Stomach (tissue), 9 donors: Measurements from ENCODE around the gene RYR1. TPM values are rescaled to one million over a fixed set of nuclear protein-coding genes. Genes with fewer than 3 reads are reported as not detected.
"Not testable (repeated sequence)": the region's sequence is repeated elsewhere in the genome, so short reads cannot be mapped to it uniquely, and the experiment has no call there.

Source experiments
- DNase-seq, 2 donors: peaks; one replicate each; pipeline versions ENCODE4 v3.0.0 to v3.0.0-alpha.2; 2013 to 2019
- H3K27ac ChIP-seq, 5 donors: fragments of 200-600 bp in 4 of 5; sonication (generic) in 4 of 5; one replicate each; pipeline ENCODE4 v1.5.1; 2013 to 2019; ENCODE audit warnings: mild to moderate bottlenecking in 1 of 5, moderate library complexity in 1 of 5
- H3K27me3 ChIP-seq, 3 donors: fragments of 200-600 bp; sonication (generic); one replicate each; pipeline ENCODE4 v1.5.1; 2017 to 2019; ENCODE audit warnings: mixed run types in 1 of 3
- H3K36me3 ChIP-seq, 4 donors: fragments of 200-600 bp; sonication (generic); 1 replicate in 3 of 4; 2 replicates in 1 of 4; pipeline ENCODE4 v1.5.1; 2016 to 2019
- H3K4me1 ChIP-seq, 4 donors: fragments of 200-600 bp; sonication (generic); one replicate each; pipeline ENCODE4 v1.5.1; 2016 to 2019
- H3K4me3 ChIP-seq, 4 donors: fragments of 200-600 bp; sonication (generic) in 3 of 4; one replicate each; pipeline ENCODE4 v1.5.1; 2016 to 2019; ENCODE audit warnings: mild to moderate bottlenecking in 1 of 4
- H3K9me3 ChIP-seq, 4 donors: fragments of 200-600 bp; sonication (generic); one replicate each; pipeline ENCODE4 v1.5.1; 2016 to 2019
- CTCF ChIP-seq, 7 experiments: fragments of 450-650 bp in 4 of 7; fragments of 200-600 bp in 3 of 7; sonication (generic) in 3 of 7; IDR thresholded peaks; one replicate each; pipeline ENCODE4 v1.5.1; 2016 to 2019; ENCODE audit warnings: antibody characterized with exemption in 7 of 7, control low read depth in 2 of 7, mild to moderate bottlenecking in 1 of 7
- EP300 ChIP-seq: sonication (generic); formaldehyde crosslinking; IDR thresholded peaks from one replicate; pipeline ENCODE4 v1.6.1; 2017; ENCODE audit warnings: antibody characterized with exemption
- POLR2A ChIP-seq, 4 donors: fragments of 450-650 bp; IDR thresholded peaks; one replicate each; pipeline ENCODE4 v1.6.1; 2016; ENCODE audit warnings: antibody characterized with exemption in 4 of 4, control low read depth in 2 of 4, mild to moderate bottlenecking in 1 of 4, moderate library complexity in 1 of 4
- POLR2AphosphoS5 ChIP-seq, 3 donors: sonication (generic); formaldehyde crosslinking; IDR thresholded peaks; one replicate each; pipeline ENCODE4 v1.6.1; 2016; ENCODE audit warnings: antibody characterized with exemption in 3 of 3
- WGBS, 5 donors: extraction: QIAGEN DNeasy Blood & Tissue Kit in 3 of 5; methylation state at CpG; one replicate each; pipeline versions ENCODE4 v1.1.5 to v1.1.7; 2013 to 2018; 5-methylcytosine and 5-hydroxymethylcytosine counted together
- intact Hi-C: fragments of 100-400 bp; cut with DNase I; formaldehyde crosslinking; loops from one replicate; pipeline ENCODE4 v1.15.1; 2023; ENCODE audit warnings: low total_unique reads
- polyA plus RNA-seq, 3 donors: library from polyadenylated mRNA; stranded (reverse); fragments of 200-250 nt; gene quantifications; one replicate each; pipeline ENCODE4 v1.2.3, GENCODE V29; 2013
- total RNA-seq, 5 donors: library from RNA; depleted of rRNA; stranded (reverse); fragments of >200 nt; gene quantifications; one replicate each; pipeline versions ENCODE4 v1.1.0 to v1.2.3, GENCODE V29; 2014 to 2016
- donor health status: healthy with polysubstance abuse.
- donor health status: Bipolar disorder and iron deficiency.
- donor health status: healthy.

The RYR1 gene
- total and polyA plus RNA-seq, 8 donors: under 0.01 to 10.7 (median 1.2) TPM

GRCh38 chr19:38556521-38557174 is 123.2 kb downstream of the RYR1 start:
- intact Hi-C loops: no loop called here
- WGBS, 5 donors: 53 to 71% (median 61%) methylated on average over 7 of the region's 7 CpGs

GRCh38 chr19:38557205-38557799 is 123.8 kb downstream of the RYR1 start:
- Histone ChIP-seq H3K27ac (no peak overlapping the region), H3K27me3 (peaks cover 0 to under 1% (median 0%) of the 10 kb centered on the region in 3 donors), H3K9me3 (no peaks in the 10 kb centered on the region), H3K4me1 (no peaks in the 10 kb centered on the region), H3K4me3 (no peak overlapping the region), H3K36me3 (no peaks in the 10 kb centered on the region)
- DNase-seq: peak; percentile 29 to 35
- TF ChIP-seq CTCF (IDR thresholded peaks at IDR 0.05): no peak
- no peak for TF ChIP-seq POLR2A (IDR thresholded peaks at IDR 0.05)
- TF ChIP-seq POLR2AphosphoS5 (IDR thresholded peaks at IDR 0.05): no peak
- no peak for TF ChIP-seq EP300
- intact Hi-C loops: no loop called here
- 57 to 74% (median 61%) methylated on average over 12 of the region's 12 CpGs for WGBS, 5 donors

More at GRCh38 chr19:38556521-38557174, 123.2 kb downstream of the RYR1 start:
- Histone ChIP-seq H3K27me3 (peaks cover 0 to 3% (median 0%) of the 10 kb centered on the region in 3 donors), H3K27ac (no peak overlapping the region), H3K4me3 (no peak overlapping the region), H3K9me3 (no peaks in the 10 kb centered on the region), H3K36me3 (no peaks in the 10 kb centered on the region), H3K4me1 (no peaks in the 10 kb centered on the region)
- DNase-seq: no peak
- TF ChIP-seq POLR2AphosphoS5 (IDR thresholded peaks at IDR 0.05): no peak
- TF ChIP-seq EP300: no peak
- TF ChIP-seq CTCF (IDR thresholded peaks at IDR 0.05): no peak
- TF ChIP-seq POLR2A (IDR thresholded peaks at IDR 0.05): no peak

DNA sequence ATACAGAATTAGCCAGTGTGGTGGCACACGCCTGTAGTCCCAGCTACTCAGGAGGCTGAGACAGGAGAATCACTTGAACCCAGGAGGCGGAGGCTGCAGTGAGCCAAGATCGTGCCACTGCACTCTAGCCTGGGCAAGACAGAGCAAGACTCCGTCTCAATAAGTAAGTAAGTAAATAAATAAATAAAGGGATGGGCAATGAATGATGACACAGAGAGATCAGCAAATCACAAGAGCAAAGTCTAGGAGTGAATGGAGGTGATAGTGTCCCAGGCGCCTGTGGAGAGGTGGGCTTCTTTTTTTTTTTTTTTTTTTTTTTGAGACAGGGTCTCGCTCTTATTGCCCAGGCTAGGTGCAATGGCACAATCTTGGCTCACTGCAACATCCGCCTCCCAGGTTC is 125.4 kb downstream of the RYR1 start:
- not testable (repeated sequence) for H3K27ac ChIP-seq, H3K4me1 ChIP-seq, DNase-seq

GRCh38 chr19:38559428-38560401 is 126.2 kb downstream of the RYR1 start:
- no peaks in the 10 kb centered on the region for H3K9me3 ChIP-seq
- intact Hi-C loops: no loop called here
- no peak for DNase-seq
- no peaks in the 10 kb centered on the region for H3K4me1 ChIP-seq
- H3K27me3 ChIP-seq: peaks cover 0 to 23% (median 4%) of the 10 kb centered on the region in 3 donors
- H3K4me3 ChIP-seq: no peak overlapping the region
- TF ChIP-seq CTCF (IDR thresholded peaks at IDR 0.05): no peak
- TF ChIP-seq EP300: no peak
- TF ChIP-seq POLR2A (IDR thresholded peaks at IDR 0.05): no peak
- peak overlapping the region in 1 of 5 donors; percentile 10 for H3K27ac ChIP-seq
- no peaks in the 10 kb centered on the region for H3K36me3 ChIP-seq
- WGBS, 5 donors: 61 to 74% (median 71%) methylated on average over 13 of the region's 13 CpGs

More for the DNA sequence above, 125.4 kb downstream of the RYR1 start:
- intact Hi-C loops, H3K9me3 ChIP-seq, H3K36me3 ChIP-seq, H3K4me3 ChIP-seq: not testable (repeated sequence)
- 74 to 94% (median 88%) methylated on average over 7 of the region's 7 CpGs for WGBS, 5 donors
- peaks cover 0 to 15% (median 0%) of the 10 kb centered on the region in 3 donors for H3K27me3 ChIP-seq
